ENCODE measurements around the gene PCDHB1. TPM values are rescaled to one million over a fixed set of nuclear protein-coding genes. Genes with fewer than 3 reads are reported as not detected.

The PCDHB1 gene, protein sequence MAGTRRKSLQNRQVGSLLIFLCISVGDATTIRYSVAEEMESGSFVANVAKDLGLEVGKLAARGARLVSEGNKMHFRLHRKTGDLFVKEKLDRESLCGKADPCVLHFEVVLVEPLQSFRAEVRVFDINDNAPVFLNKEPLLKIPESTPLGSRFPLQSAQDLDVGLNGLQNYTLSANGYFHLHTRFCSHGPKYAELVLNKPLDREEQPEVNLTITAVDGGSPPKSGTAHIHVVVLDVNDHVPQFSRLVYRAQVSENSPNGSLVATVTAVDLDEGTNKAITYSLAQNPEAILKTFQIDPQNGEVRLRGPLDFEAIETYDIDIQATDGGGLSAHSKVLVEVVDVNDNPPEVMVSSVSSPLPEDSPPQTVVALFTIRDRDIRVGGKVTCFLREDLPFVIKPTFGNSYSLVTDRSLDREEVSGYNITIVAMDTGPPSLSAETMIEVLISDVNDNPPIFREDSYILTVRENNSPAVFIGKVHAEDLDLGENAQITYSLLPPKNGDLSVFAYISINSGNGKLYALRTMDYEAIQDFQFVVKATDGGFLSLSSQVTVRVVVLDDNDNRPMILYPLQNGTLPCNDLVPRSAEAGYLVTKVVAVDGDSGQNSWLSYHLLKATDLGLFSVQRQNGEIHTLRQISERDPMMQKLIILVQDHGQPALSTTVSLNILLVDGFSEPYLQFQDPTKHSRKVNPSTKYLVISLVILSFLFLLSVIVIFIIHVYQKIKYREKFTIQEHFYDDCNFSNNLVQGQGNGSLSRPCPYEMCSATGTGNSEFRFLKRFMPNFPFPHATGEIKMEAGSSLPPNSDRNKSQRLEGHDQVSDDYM
- not detected in 2 replicates for total RNA-seq

DNA sequence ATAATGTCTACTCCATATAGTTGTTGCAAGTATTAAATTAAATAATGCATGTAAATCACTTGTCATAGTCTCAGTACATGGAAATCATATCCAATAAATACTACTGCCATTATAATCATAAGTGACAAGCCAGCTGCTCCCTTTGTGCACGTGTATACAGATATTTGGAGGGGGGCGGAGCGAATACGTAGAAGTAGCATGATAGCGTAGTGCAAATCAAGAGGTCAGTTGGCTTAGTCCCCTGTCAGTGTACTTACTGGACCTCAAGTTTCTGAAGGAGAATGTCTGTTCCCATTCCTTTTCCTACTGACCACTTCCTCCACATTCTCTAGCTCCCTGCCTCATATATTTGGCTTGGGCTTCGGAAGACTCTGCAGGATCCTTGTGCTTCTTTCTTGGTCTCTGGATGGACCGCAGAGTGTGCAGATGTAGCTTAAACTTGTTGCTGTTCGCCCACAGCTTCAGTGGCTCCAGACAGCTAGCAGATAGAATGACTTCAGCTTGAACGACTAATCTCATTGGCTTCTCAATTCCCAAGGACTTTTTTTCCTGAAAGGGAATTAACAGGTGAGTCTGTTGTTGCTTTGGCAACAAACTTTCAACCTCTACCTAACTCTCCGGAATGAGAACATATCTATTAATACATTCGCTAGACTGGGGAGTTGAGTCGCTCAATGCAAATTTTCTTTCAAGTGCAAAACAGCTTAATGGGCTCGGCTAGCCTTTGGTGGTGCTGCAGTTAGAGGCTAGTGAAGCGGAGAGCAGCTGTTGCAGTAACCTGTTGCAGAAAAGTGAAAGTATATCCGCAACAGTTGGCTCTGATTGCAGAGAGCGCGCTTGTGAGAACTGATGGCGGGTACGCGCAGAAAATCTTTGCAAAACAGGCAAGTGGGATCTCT, at the start of gene PCDHB1:
TSS of gene PCDHB1 (plus strand) at position 753 of the 899 bp plus-strand sequence. CDS start at position 850, 97 bp downstream.

DNA sequence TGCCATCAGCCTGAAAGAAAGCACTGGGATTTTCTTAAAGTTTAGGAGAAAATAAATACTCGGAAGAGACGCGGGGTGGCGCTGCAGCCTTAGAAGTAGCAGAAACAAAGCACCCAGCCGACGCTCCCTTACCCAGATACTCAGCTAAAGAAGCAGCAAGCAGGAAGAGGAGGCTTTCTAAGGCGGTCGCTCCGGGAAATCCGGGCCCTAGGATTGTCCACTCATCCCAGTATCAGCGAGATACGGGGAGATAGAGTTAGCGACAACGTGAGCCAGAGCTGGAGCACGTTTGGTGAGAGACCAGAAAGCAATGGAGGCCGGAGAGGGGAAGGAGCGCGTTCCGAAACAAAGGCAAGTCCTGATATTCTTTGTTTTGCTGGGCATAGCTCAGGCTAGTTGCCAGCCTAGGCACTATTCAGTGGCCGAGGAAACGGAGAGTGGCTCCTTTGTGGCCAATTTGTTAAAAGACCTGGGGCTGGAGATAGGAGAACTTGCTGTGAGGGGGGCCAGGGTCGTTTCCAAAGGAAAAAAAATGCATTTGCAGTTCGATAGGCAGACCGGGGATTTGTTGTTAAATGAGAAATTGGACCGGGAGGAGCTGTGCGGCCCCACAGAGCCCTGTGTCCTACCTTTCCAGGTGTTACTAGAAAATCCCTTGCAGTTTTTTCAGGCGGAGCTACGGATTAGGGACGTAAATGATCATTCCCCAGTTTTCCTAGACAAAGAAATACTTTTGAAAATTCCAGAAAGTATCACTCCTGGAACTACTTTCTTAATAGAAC, 43.5 kb downstream of the PCDHB1 start, which contains the start of gene PCDHB2:
TSS of gene PCDHB2 (plus strand) at position 135 of the 782 bp plus-strand sequence. CDS start at position 311, 176 bp downstream.

DNA sequence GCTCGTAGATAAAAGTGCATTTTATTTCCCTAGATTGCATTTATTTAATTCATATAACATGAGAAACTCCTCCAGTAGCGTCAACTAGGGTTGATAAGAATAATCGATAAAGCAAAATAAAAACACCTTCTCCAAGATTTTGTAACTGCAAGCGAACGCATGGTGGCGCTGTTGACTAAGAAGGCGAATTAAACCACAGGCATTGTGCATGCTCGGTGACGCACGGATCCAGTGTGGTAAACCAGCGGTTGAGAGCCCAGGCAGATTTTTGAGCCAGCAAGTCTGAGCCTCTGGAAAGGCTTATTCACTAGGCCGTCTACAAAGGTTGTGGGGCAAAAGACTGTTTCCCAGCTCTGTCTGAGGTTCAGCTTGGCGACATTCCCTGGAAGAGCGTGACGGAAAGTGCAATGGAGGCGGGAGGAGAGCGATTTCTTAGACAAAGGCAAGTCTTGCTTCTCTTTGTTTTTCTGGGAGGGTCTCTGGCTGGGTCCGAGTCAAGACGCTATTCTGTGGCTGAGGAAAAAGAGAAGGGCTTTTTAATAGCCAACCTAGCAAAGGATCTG, 49.1 kb downstream of the PCDHB1 start, which contains the start of gene PCDHB3:
TSS of gene PCDHB3 (plus strand) at position 231 of the 563 bp plus-strand sequence. CDS start at position 408, 177 bp downstream.

Other genes starting within 250 kb of the PCDHB1 start
- under 0.01 and 0.19 TPM in 2 replicates for gene PCDHA4, start 244.3 kb upstream of the PCDHB1 start, total RNA-seq
- under 0.01 TPM in 1 of 2 replicates, not detected in the other for gene PCDHA5, start 229.8 kb upstream of the PCDHB1 start, total RNA-seq
- 0.13 and 0.16 TPM in 2 replicates for gene PCDHA6, start 223.4 kb upstream of the PCDHB1 start, total RNA-seq
- under 0.01 and 0.06 TPM in 2 replicates for gene PCDHA7, start 217.1 kb upstream of the PCDHB1 start, total RNA-seq
- gene PCDHA8, start 210.2 kb upstream of the PCDHB1 start, total RNA-seq = 0.13 TPM in 1 of 2 replicates, not detected in the other
- gene PCDHA9, start 203.0 kb upstream of the PCDHB1 start, total RNA-seq = 0.06 TPM in 1 of 2 replicates, not detected in the other
- under 0.01 and 0.13 TPM in 2 replicates for gene PCDHA10, start 195.5 kb upstream of the PCDHB1 start, total RNA-seq
- under 0.01 and 0.13 TPM in 2 replicates for gene PCDHA11, start 182.4 kb upstream of the PCDHB1 start, total RNA-seq
- gene PCDHA12, start 176.1 kb upstream of the PCDHB1 start, total RNA-seq = under 0.01 TPM in 1 of 2 replicates, not detected in the other
- gene PCDHA13, start 169.2 kb upstream of the PCDHB1 start, total RNA-seq = not detected in 2 replicates
- 0.06 TPM in 1 of 2 replicates, not detected in the other for gene PCDHAC1, start 125.1 kb upstream of the PCDHB1 start, total RNA-seq
- gene PCDHAC2, start 84.9 kb upstream of the PCDHB1 start, total RNA-seq = 0.19 and 0.32 TPM in 2 replicates
- gene PCDHB2, start 43.2 kb downstream of the PCDHB1 start, total RNA-seq = 0.81 and 2.3 TPM in 2 replicates
- gene PCDHB3, start 49.1 kb downstream of the PCDHB1 start, total RNA-seq = 0.32 and 1.2 TPM in 2 replicates
- under 0.01 and 0.25 TPM in 2 replicates for gene PCDHB4, start 70.4 kb downstream of the PCDHB1 start, total RNA-seq
- gene PCDHB5, start 83.8 kb downstream of the PCDHB1 start, total RNA-seq = 0.32 and 3.6 TPM in 2 replicates
- 0.25 TPM in 1 of 2 replicates, not detected in the other for gene PCDHB6, start 98.7 kb downstream of the PCDHB1 start, total RNA-seq
- 0.16 and 1.5 TPM in 2 replicates for gene PCDHB7, start 121.3 kb downstream of the PCDHB1 start, total RNA-seq
- 0.16 and 1.3 TPM in 2 replicates for gene PCDHB8, start 126.4 kb downstream of the PCDHB1 start, total RNA-seq
- under 0.01 and 0.63 TPM in 2 replicates for gene PCDHB16, start 131.0 kb downstream of the PCDHB1 start, total RNA-seq
- 0.16 and 0.31 TPM in 2 replicates for gene PCDHB9, start 135.8 kb downstream of the PCDHB1 start, total RNA-seq
- gene PCDHB10, start 141.0 kb downstream of the PCDHB1 start, total RNA-seq = 0.49 and 1.6 TPM in 2 replicates
- 0.16 and 0.69 TPM in 2 replicates for gene PCDHB11, start 148.3 kb downstream of the PCDHB1 start, total RNA-seq
- gene PCDHB12, start 157.3 kb downstream of the PCDHB1 start, total RNA-seq = 0.16 and 1.3 TPM in 2 replicates
- 0.32 and 3.3 TPM in 2 replicates for gene PCDHB13, start 162.5 kb downstream of the PCDHB1 start, total RNA-seq
- 0.49 and 1.8 TPM in 2 replicates for gene PCDHB14, start 172.0 kb downstream of the PCDHB1 start, total RNA-seq
- 0.32 and 1.2 TPM in 2 replicates for gene PCDHB15, start 194.0 kb downstream of the PCDHB1 start, total RNA-seq